Coronary artery (tissue), 2 donors: Measurements from ENCODE around the gene PTPA.

Source experiments
- DNase-seq: peaks from one replicate; pipeline ENCODE4 v3.0.0-alpha.2; 2017; ENCODE audit warnings: low spot score
- H3K27ac ChIP-seq, 2 donors: fragments of 200-600 bp; sonication (generic); one replicate each; pipeline ENCODE4 v1.5.1; 2016 to 2019
- H3K4me3 ChIP-seq: fragments of 200-600 bp; sonication (generic); 2 replicates; pipeline ENCODE4 v1.5.1; 2016; ENCODE audit warnings: mild to moderate bottlenecking, moderate library complexity
- CTCF ChIP-seq: fragments of 200-600 bp; sonication (generic); IDR thresholded peaks from one replicate; pipeline ENCODE4 v1.5.1; 2019; ENCODE audit warnings: antibody characterized with exemption

PTPA gene

DNA sequence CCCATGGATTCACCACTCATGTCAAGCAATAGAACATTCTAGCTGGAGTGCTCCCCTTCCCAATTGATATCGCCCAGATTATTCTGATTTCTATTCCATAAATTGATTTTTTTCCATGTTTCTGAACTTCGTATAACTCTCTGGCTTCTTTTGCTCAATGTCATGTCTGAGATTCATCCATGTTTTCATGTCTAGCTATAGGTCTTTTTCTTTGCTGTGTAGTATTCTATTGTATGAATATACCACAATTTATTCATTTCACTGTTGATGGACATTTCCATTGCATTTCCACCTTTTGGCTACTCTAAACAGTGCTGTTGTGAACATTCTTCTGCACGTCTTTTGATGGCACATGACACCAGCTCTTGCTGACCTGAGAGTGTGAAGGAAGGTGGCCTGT lies 19.6 kb downstream of the PTPA start:
- no peak for TF ChIP-seq CTCF
- DNase-seq = no peak
- Histone ChIP-seq H3K27ac (no peak overlapping the region), H3K4me3 (no peak overlapping the region)

DNA sequence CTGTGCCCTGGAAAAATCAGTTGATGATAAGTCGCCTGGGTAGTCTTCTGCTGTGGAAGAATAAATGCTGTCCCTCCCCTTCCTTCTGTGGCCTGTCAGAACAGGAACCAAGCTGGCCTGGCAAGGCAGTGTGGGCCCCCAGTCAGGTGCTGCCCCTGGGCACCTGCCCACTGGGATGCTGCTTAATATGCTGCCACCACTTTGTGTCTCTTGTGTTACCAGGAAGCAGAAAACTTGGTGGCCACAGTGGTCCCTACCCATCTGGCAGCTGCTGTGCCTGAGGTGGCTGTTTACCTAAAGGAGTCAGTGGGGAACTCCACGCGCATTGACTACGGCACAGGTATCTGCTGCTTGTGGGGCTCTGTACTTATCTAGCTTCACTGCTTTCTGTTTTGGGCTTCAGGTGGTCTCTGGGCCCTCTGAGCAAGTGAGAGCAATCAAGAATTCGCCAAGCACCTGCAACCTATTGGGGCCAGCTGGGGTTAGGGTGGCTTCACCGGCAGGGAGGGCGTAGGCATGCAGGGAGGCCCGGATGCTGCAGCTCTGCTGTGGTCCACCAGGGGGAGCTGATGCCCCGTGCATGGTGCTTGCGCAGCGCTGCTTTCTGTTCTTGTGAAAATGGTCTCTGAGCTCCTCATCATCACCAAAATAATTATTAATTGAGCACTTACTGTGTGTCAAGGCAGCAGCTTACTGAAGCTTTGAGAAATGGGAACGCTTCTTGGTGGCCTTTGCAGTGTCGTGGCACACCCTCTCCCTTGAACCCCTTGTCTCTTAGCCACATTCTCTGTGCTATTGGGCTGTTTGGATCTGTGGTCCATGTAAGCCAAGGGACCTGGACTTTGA lies 20.3 kb downstream of the PTPA start:
- H3K27ac ChIP-seq = no peak overlapping the region
- no peak overlapping the region for H3K4me3 ChIP-seq
- peak; percentile 91 for TF ChIP-seq CTCF
- DNase-seq = peak; percentile 79

DNA sequence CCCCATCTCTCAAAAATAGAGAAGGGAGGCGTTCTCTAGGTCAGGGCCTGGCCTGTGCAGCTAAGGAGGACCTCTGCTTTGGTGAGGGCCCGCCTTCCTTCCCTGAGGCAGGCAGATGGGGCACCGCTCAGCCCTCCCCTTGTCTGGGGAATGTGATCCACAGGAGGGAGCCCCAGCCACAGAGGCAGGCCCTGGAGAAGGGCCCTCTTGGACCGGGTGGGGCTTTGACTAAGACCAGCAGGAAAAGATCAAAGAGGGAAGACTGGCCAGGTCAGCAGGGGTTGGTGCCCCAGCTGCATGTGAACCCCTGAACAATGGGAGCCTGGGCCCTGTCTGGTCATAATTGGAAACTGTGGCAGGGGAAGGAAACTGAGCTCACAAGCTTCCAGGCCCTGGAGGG lies 21.9 kb downstream of the PTPA start:
- no peak overlapping the region for H3K27ac ChIP-seq
- no peak for DNase-seq
- no peak for TF ChIP-seq CTCF
- H3K4me3 ChIP-seq = no peak overlapping the region

- H3K27ac ChIP-seq = no peak overlapping the region
- no peak for DNase-seq
- H3K4me3 ChIP-seq = no peak overlapping the region
- TF ChIP-seq CTCF = no peak
Measured at GRCh38 chr9:129135476-129135875, 24.3 kb downstream of the PTPA start.

DNA sequence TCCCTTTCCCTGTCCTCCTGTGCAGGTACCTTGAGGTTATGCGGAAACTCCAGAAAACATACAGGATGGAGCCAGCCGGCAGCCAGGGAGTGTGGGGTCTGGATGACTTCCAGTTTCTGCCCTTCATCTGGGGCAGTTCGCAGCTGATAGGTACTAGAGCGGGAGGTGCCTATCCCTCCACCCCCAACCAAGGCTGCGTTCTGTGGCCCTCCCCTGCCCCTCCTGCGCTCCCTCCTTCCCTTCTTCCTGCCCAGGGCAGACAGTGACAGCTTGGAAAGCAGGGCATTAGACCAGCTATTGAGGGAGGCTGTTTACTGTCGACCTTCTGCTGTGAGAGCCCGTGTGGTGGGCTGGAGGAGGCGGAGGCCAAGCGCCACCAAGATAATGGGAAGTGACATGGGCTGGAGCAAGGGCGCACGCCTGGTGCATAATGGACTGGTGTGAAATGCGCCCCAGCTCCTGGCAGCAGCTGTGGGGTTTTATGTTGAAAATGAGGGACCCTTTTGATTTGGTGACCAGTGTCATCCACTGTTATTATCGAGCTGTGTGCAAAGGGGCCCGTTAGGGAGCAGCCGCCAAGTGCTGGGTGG lies 25.3 kb downstream of the PTPA start:
- peak overlapping the region; percentile 91 to 99 for H3K27ac ChIP-seq
- TF ChIP-seq CTCF = no peak
- peak; percentile 72 for DNase-seq
- no peak overlapping the region for H3K4me3 ChIP-seq

DNA sequence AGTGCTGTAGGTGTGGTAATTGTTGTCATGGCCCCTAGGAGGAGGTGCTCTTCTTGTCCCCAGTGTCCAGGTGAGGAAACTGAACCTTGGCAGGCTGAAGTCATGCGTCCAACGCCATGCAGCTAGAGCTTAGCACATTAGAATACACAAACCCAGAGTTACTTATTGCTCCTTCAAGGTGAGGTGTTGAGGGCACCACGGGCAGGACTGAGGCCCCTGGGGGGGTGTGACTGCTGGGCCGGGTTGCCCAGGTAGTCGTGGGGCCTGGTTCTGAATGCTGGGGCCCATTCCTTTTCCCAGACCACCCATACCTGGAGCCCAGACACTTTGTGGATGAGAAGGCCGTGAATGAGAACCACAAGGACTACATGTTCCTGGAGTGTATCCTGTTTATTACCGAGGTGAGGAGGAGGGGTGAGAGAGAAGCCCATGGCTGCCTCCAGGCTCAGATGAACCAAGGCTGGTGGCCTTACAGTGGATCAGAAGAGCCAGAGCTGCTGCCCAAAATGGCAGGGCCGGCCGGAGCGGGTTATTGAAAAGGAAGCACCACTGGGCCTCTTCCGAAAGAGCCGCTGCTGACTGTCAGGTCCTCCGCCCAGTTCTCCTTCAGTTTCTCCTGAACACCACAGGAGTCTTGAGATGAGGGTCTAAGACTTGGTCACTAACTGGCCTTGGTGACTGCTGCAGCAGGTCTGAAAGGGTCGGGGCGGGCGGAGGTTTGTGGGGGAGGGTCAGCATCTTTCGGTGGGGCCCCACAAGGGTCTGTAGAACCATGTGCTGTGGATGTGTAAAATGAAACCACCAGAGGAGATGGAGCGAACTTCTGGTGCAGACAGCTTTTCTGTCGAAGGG lies 26.3 kb downstream of the PTPA start:
- peak overlapping the region; percentile 91 to 99 for H3K27ac ChIP-seq
- H3K4me3 ChIP-seq = no peak overlapping the region
- TF ChIP-seq CTCF = no peak
- DNase-seq = peak; percentile 78
